ENCODE measurements around the gene WDFY2.
"Not testable (repeated sequence)": the region's sequence is repeated elsewhere in the genome, so short reads cannot be mapped to it uniquely, and the experiment has no call there.

Gene WDFY2, protein sequence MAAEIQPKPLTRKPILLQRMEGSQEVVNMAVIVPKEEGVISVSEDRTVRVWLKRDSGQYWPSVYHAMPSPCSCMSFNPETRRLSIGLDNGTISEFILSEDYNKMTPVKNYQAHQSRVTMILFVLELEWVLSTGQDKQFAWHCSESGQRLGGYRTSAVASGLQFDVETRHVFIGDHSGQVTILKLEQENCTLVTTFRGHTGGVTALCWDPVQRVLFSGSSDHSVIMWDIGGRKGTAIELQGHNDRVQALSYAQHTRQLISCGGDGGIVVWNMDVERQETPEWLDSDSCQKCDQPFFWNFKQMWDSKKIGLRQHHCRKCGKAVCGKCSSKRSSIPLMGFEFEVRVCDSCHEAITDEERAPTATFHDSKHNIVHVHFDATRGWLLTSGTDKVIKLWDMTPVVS

GRCh38 chr13:51583875-51584730 is at the start of gene WDFY2:
WDFY2 (plus strand) TSS chr13:51584462; CDS start chr13:51584688, 226 bp downstream.
- DNase-seq (ENCODE audit: low read depth in 1 of 2, low spot score in 1 of 2) = peak; percentile 54 to 99
- no peak for TF ChIP-seq JUND (IDR thresholded peaks at IDR 0.05; ENCODE audit: low read depth)
- in situ Hi-C loops (cut with HindIII; ENCODE audit: low pct_unique_long_range_greater_than_20kb, low sequenced_read_pairs) = no loop called here

DNA sequence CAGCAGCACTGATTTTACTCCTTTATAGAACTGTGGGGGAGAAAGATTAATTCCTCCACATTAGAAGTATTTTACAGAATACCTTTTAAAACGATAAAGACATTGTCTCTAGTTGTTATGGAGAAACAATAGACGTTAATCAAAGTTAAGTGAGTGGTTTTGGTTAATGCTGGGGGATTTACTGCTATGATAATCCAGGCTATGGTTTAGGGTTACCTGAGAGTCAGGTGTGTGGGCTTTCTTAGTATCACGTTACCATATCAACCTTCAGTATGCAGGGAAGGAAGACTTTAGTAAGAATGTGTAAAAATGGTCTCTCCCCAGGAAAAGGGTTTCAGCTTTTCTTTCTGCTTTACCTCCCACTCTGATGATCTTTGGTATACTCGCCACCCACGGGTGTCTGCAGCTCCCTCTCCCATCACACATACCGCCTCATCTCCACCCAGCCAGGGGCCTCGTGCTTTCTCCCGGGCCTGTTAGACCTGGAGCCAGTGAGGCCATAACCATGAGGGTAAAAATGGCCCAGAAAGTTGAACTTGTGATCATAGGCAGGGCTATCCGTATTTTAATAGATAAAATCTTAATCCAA is 45.6 kb upstream of the WDFY2 start:
- no peak for DNase-seq (ENCODE audit: low read depth in 1 of 2, low spot score in 1 of 2)
- in situ Hi-C loops (cut with HindIII; ENCODE audit: low pct_unique_long_range_greater_than_20kb, low sequenced_read_pairs) = no loop called here
- no peak for TF ChIP-seq JUND (IDR thresholded peaks at IDR 0.05; ENCODE audit: low read depth)

- TF ChIP-seq JUND (IDR thresholded peaks at IDR 0.05; ENCODE audit: low read depth) = no peak
- in situ Hi-C loops (cut with HindIII; ENCODE audit: low pct_unique_long_range_greater_than_20kb, low sequenced_read_pairs) = no loop called here
- DNase-seq (ENCODE audit: low read depth in 1 of 2, low spot score in 1 of 2) = no peak
Observed at GRCh38 chr13:51539887-51540286, 44.4 kb upstream of the WDFY2 start.

DNA sequence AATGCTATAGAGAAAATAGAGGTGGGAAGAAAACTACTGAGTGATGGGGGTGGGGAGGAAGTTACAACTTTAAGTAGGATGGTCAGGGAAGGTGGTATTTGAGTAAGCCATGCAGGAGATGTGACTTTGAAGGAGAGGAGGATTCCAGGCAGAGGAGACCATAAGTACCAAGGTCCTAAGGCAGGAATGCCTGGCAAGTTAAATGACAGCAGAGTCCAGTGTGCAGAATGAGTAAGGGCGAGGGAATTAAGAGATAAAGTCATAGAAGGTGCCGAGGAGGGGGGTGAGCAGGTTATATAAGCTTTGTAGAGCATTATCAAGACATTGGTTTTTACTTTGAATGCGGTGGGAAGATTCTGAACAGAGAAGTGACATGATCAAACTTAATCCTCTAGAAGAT is 43.2 kb upstream of the WDFY2 start:
- no peak for TF ChIP-seq JUND (IDR thresholded peaks at IDR 0.05; ENCODE audit: low read depth)
- no peak for DNase-seq (ENCODE audit: low read depth in 1 of 2, low spot score in 1 of 2)
- in situ Hi-C loops (cut with HindIII; ENCODE audit: low pct_unique_long_range_greater_than_20kb, low sequenced_read_pairs) = no loop called here

DNA sequence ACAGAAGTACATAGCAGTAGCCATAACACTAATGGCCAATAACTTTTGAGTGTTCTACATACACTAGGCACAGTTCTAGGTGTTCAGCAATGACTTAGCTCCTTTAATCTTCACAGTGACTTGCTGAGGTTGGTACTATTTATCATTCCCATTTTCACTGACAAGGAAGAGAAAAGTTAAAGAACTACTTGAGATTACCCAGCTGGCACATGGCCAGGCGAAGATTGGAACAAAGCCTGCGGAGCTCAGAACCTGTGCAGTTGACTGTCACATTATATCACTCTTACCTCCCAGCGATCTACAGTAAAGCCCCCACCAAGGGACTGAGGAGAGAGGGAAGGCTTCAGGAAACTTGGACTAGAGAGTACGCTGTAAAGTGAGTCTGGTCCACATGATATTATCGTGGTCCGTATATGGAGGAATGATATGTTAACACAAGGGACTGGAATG is 42.4 kb upstream of the WDFY2 start:
- DNase-seq (ENCODE audit: low read depth in 1 of 2, low spot score in 1 of 2) = no peak
- no peak for TF ChIP-seq JUND (IDR thresholded peaks at IDR 0.05; ENCODE audit: low read depth)
- in situ Hi-C loops (cut with HindIII; ENCODE audit: low pct_unique_long_range_greater_than_20kb, low sequenced_read_pairs) = no loop called here

DNA sequence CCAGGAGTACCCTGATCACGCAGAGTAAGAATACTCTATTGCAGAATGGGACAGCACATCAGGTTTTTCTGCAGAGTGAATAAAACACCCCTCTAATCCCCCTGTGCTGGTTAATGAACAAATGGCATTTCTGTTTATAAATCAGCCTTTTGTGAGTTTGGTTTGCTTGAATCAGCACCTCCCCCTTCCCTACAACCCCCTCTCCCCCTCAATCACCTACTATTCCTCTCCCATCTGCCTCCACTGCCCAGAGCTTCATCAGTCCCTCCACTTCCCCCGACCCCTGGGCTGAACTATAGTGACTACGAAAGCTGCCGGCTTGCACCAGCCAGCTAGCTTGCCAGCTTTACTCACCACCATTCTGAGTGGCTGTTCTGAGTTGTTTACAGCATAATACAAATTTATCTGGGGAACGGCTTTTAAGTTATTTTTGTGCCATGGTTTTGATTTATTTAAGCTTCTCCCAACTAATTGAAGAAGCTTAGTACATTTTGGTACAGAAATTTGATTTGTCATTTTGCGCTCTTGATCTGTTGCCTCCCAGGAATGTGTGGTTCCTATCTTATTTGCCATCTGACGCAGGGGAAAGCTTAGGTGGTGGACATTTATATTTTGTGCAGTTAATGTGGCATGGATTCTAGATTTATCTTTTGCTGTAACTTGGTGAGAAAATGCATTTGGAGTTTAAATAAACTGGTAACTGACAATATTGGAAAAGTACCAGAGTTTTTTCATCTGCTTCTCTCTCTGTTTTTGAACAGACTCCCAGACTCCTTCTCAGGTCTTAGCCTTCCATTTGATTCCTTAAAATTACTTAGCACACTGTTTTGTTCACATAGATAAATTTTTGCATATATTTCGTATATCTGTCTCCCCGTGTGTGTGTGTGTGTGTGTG is 41.7 kb upstream of the WDFY2 start:
- DNase-seq (ENCODE audit: low read depth in 1 of 2, low spot score in 1 of 2) = peak in 1 of 2 experiments; percentile 52
- in situ Hi-C loops (cut with HindIII; ENCODE audit: low pct_unique_long_range_greater_than_20kb, low sequenced_read_pairs) = no loop called here
- TF ChIP-seq JUND (IDR thresholded peaks at IDR 0.05; ENCODE audit: low read depth) = no peak

DNA sequence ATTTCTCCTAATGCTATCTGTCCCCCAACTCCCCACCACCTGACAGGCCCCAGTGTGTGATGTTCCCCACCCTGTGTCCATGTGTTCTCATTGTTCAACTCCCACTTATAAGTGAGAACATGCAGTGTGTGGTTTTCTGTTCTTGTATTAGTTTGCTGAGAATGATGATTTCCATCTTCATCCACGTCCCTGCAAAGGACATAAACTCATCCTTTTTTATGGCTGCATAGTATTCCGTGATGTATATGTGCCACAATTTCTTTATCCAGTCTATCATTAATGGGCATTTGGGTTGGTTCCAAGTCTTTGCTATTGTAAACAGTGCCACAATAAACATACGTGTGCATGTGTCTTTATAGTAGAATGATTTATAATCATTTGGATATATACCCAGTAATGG is 38.8 kb upstream of the WDFY2 start:
- in situ Hi-C loops (cut with HindIII; ENCODE audit: low pct_unique_long_range_greater_than_20kb, low sequenced_read_pairs); DNase-seq (ENCODE audit: low read depth in 1 of 2, low spot score in 1 of 2): not testable (repeated sequence)

DNA sequence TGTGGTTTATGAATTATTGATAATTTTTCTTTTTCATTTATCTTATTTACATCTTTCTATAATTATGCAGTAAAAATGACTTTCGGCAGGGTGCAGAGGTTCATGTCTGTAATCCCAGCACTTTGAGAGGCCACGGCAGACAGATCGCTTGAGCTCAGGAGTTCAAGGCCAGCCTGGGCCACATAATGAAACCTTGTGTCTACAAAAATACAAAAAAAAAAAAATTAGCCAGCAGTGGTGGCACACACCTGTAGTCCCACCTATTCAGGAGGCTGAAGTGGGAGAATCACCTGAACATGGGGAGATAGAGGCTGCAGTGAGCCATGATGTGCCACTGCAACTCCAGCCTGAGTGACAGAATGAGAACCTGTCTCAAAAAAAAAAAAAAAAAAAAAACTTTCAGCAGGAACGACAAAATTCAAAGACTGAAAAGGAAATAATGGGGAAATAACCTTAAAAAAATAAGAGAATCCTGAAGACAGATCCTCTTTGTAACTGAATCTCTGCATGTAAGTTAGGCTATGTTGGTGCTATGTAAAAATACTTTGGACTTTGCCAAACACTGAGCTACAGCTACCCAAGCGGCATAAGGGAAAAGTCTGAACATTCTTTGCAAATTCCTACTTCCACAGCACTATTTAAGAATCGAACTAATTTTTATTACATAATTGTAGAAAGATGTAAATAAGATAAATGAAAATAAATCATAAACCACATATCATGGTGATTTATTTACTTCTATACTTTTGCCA is 36.7 kb upstream of the WDFY2 start:
- no peak for TF ChIP-seq JUND (IDR thresholded peaks at IDR 0.05; ENCODE audit: low read depth)
- DNase-seq (ENCODE audit: low read depth in 1 of 2, low spot score in 1 of 2) = no peak
- in situ Hi-C loops (cut with HindIII; ENCODE audit: low pct_unique_long_range_greater_than_20kb, low sequenced_read_pairs) = no loop called here

DNA sequence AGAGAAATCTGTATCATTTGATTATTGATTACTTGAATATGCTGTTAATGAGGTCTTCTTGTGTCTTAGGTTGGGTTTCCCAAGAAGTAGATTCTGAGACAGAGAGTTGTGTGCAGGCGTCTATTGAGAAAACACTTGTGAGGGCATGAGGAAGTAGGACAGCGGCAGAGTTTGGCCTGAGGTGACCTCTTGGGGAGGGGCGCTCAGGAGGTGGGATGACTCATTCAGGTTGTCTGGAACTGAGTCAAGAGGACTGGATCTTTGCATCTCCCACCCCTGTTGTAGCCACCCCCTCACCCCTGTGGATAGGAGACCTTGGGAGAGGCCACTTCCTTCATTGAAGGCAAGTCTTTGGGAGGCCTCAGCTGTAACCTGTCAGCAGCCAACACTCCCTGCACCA is 35.2 kb upstream of the WDFY2 start:
- in situ Hi-C loops (cut with HindIII; ENCODE audit: low pct_unique_long_range_greater_than_20kb, low sequenced_read_pairs) = no loop called here
- no peak for DNase-seq (ENCODE audit: low read depth in 1 of 2, low spot score in 1 of 2)

GRCh38 chr13:51549593-51549992 is 34.7 kb upstream of the WDFY2 start:
- DNase-seq (ENCODE audit: low read depth in 1 of 2, low spot score in 1 of 2) = no peak
- in situ Hi-C loops (cut with HindIII; ENCODE audit: low pct_unique_long_range_greater_than_20kb, low sequenced_read_pairs) = no loop called here
- no peak for TF ChIP-seq JUND (IDR thresholded peaks at IDR 0.05; ENCODE audit: low read depth)

More for the DNA sequence above, 35.2 kb upstream of the WDFY2 start:
- no peak for TF ChIP-seq JUND (IDR thresholded peaks at IDR 0.05; ENCODE audit: low read depth)

DNA sequence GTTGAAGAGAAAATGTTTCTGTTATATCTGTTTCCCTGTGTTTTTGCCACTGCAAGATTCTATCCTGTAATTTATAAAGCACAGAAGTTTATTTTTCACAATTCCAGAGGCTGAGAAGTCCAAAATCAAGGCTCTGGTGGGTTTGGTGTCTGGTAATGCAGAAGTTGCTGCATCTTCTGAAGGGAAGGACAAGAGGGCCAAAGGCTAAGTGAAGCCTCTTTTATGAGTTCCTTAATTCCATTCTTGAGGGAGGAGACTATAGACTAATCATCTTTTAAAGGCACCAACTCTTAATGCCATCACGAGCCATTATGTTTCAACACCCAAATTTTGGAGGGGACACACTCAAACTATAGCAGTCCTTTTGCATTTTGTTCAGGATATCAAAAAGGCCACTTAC is 34.1 kb upstream of the WDFY2 start:
- in situ Hi-C loops (cut with HindIII; ENCODE audit: low pct_unique_long_range_greater_than_20kb, low sequenced_read_pairs) = no loop called here
- no peak for TF ChIP-seq JUND (IDR thresholded peaks at IDR 0.05; ENCODE audit: low read depth)
- DNase-seq (ENCODE audit: low read depth in 1 of 2, low spot score in 1 of 2) = no peak

Data from T47D (cell line).